GM12873 (cell line): ENCODE measurements around the gene EHD3.

Experiments used
- TF ChIP-seq, protein P1 (sequence below): IDR thresholded peaks from 2 replicates; pipeline ENCODE4 v1.5.1; 2012; ENCODE audit warnings: low read depth, mild to moderate bottlenecking, moderate library complexity, low read length, control low read depth; ENCODE audit not compliant: insufficient read depth; ENCODE audit errors: missing control alignments

Gene EHD3

DNA sequence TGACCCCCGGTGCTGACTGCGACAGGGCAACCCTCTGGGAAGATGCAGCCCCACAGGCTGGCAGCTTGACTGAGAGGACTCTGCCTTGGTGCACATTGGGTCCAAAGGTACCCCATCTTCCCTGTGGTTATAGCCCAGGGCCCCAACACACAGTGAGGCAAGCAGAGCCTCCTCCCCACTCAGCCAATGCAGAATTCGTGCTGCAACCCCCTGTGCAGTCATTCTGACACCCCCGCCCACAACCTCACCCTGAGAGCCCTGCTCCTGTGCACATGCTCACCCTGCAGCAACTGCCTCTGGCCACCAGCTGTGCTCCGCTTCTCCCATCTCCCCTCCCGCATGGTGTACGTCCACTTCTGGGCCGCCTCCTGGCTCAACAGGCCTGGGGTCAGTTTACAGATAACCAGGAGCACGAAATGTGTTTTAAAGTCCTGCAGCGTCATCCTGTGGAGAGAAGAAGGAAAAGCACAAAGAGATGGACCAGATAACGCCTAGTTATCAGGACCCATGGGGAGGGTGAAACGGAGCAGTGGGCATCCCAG, 41.0 kb upstream of the EHD3 start:
- TF ChIP-seq, protein P1, sequence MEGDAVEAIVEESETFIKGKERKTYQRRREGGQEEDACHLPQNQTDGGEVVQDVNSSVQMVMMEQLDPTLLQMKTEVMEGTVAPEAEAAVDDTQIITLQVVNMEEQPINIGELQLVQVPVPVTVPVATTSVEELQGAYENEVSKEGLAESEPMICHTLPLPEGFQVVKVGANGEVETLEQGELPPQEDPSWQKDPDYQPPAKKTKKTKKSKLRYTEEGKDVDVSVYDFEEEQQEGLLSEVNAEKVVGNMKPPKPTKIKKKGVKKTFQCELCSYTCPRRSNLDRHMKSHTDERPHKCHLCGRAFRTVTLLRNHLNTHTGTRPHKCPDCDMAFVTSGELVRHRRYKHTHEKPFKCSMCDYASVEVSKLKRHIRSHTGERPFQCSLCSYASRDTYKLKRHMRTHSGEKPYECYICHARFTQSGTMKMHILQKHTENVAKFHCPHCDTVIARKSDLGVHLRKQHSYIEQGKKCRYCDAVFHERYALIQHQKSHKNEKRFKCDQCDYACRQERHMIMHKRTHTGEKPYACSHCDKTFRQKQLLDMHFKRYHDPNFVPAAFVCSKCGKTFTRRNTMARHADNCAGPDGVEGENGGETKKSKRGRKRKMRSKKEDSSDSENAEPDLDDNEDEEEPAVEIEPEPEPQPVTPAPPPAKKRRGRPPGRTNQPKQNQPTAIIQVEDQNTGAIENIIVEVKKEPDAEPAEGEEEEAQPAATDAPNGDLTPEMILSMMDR = no peak

DNA sequence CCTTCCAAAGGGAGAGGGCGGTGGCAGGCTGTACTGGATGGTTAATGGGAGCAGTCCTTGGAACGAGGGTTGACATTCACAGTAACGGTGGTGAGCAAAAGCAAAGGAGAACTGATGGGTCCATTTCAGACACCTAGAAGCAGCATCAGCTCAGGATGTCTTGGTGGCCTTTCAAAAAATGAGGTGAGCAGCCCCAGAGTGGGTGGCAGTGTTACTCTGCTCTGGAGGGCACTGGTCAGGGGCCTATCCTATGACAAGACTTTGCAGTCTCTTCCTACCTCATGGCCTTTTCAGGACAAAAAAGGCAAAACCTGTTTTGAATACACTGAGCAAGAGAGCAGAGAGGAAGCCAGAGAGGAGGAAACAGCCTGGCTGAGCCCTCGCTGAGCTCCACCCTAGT, 40.1 kb upstream of the EHD3 start:
- TF ChIP-seq, protein P1 = no peak

DNA sequence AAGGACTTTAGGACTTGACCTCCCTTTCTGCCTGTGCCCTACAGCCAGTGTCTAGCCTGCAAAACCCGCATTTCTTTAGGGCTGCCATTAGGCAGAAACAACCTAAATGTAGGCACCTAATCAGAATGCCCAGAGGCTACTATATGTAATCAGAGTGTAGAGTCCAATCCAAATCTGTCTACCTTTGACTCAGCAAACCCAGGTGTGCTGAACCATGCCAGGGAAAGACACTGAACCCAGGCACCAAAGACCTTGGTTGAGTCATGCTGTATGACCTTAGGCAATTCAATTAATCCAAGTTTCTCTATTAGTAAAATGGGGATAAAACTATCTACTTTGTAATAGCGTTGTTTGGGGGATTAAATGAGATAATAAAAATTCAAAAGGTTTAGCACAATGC, 37.3 kb upstream of the EHD3 start:
- TF ChIP-seq, protein P1 = no peak

DNA sequence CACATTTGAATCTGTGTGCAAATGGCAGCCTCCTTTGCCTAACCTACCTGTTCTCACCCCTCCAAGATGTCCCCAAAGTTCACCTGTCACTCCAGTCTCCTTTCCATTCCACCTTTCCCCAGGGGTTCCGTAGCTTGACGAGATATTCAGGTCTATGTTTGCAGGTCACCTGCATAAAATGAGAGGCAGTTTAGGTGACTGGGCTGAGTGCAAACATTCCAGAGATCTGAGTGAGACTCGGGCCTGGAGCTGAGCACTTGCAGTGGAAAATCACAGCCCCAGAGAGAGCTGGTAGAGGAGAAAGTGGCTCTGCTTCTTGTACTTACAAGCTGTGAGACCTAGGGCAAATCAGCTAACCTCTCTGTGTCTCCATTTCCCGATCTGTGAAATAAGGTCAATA, 36.8 kb upstream of the EHD3 start:
- TF ChIP-seq, protein P1 = no peak

GRCh38 chr2:31197669-31198068, 36.3 kb upstream of the EHD3 start:
- TF ChIP-seq, protein P1 = no peak

DNA sequence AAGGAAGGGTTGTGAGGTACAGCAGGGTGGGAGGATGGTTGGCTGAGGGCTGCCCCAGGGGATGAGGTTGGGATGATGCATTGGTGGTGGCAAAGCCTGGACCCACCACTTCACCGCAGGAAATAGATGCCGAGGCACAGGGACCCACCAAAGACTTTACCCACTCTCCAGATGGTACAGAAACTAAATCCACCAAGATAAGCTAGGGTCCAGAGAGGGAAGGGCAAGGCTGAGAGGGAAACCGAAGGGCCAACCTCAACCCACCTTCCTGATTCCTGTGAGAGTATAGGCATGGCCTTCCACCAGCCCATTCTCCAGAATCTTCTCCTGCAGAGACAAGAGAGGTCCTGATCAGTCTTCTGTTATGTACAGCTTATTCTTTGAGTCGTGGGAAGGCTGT, 34.7 kb upstream of the EHD3 start:
- TF ChIP-seq, protein P1 = no peak

GRCh38 chr2:31200972-31201371, 33.0 kb upstream of the EHD3 start:
- TF ChIP-seq, protein P1 = no peak
